Activated naive CD4-positive, alpha-beta T cell treated with Interleukin-2 at 50 U/mL for 16 hours (primary cell): ENCODE measurements around the gene CLCNKA.
"Not testable (repeated sequence)": the region's sequence is repeated elsewhere in the genome, so short reads cannot be mapped to it uniquely, and the experiment has no call there.

Source experiments
- DNase-seq: peaks from one replicate; pipeline ENCODE4 v3.0.0-alpha.2; 2020

CLCNKA gene

DNA sequence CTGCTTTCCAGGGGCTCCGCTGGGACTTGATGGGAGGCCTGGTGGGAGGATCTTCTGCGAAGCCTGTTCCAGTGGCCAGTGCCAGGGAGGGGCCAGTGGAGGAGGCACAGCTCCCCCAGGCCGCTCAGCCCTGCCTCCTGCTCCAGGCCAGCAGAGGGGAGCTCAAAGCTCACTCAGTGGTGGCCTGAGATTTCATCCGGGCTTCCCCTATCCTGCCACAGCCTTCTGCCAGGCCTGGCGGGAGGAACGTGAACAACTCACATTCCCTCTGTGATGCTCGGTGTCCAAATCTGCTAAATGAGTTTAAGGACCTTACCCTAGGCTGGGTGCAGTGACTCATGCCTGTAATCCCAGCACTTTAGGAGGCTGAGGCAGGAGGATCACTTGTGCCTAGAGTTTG lies 25.0 kb downstream of the CLCNKA start:
- DNase-seq, result no peak

DNA sequence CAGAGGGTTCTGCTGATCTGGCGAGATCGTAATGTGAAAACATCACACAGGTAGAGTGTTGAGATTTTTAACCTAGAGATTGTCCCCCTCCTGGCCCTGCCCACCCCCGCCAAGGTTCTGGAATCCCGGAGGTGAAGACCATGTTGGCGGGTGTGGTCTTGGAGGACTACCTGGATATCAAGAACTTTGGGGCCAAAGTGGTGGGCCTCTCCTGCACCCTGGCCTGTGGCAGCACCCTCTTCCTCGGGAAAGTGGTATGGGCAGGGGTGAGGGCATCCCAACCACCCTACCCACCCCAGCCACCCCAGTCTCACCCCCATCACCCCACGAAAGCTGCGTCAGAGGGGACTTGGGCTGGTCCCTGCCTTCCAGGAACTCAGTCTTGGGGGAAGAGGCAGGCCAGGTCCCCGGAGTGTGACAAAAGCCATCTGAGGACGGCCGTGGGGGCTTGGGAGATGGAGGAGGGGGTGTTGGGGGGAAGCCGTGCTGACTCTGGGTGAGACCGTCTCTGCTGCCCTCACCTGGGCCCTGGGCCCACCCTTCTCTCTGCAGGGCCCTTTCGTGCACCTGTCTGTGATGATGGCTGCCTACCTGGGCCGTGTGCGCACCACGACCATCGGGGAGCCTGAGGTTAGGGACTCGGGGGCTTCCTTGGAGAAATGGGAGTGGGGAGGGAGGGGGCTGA lies 26.1 kb downstream of the CLCNKA start:
- no peak for DNase-seq

DNA sequence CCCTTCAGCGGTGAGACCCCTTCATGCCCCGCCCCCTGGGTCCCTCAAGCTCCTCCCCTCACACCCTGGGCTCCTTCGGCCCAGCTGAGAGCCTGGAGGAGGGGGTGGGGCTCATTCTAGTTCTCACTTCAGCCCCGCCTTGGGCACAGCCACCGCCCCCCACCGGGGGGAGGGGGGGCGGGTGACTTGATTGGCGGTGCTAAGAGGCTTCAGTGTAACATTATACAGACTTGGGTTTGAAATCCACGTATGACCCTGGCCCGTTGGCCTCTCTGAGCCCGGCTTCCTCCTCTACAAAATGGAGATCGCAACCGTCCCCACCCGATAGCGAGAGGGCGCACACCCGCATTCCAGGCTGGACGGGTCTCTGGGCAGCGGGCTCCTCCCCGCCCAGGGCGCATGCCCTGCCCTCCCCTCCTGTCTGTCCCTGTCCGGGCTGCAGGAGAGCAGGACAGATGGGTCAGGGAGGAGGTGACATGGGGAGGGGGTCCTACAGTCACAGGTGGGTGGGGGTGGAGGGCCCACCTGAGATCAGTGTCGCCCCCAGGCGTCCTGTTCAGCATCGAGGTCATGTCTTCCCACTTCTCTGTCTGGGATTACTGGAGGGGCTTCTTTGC lies 26.8 kb downstream of the CLCNKA start:
- DNase-seq, result peak; percentile 11

DNA sequence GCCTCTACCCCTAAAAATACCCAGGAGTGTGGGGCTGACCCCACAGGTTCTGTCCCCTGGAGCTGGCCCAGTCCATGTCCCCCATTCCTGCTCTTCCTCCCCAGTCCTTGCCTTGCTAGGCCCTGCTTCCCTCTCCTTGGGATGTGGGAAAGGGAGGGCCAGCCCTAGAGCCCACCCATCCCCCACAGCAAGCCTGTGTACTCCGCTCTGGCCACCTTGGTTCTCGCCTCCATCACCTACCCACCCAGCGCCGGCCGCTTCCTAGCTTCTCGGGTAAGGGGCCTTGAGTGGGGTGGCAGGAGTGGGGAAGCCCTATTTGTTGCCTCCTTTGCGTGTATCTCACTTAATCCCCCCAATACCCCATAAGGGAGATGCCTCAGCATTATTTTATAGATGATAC lies 28.5 kb downstream of the CLCNKA start:
- DNase-seq, result no peak

DNA sequence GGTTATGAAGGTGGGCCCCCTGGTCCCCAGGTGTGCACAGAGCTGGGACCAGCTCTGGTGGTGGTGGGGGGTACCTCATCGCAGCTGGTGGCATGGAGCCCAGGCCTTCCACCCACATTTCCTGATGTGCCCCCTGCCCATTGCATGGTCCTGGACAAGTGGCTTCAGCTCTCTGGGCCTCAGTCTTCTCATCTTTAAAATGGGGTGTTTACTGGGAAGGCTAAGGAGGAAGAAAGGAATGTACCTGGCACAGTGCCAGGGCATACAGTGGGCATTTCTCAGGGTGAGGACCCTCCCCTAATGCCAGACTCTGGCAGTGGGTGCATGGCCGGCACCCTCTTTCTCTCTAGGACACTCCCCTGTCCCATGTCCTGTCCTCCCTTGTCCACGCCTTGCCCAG lies 29.2 kb downstream of the CLCNKA start:
- DNase-seq, result no peak

DNA sequence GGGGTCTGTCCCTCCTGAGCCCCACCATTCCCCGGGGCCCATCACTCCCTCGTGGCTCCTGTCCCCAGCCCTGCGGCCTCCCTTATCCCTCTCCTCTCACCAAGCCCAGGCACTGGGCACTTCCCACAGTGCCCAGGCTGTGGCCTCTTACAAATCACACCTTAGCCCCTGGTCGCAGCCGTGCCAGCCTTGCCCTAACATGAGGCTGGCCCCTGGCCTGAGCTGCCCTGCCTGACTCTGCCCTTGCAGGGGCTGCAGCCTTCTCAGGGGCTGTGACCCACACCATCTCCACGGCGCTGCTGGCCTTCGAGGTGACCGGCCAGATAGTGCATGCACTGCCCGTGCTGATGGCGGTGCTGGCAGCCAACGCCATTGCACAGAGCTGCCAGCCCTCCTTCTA lies 30.1 kb downstream of the CLCNKA start:
- DNase-seq, result not testable (repeated sequence)

DNA sequence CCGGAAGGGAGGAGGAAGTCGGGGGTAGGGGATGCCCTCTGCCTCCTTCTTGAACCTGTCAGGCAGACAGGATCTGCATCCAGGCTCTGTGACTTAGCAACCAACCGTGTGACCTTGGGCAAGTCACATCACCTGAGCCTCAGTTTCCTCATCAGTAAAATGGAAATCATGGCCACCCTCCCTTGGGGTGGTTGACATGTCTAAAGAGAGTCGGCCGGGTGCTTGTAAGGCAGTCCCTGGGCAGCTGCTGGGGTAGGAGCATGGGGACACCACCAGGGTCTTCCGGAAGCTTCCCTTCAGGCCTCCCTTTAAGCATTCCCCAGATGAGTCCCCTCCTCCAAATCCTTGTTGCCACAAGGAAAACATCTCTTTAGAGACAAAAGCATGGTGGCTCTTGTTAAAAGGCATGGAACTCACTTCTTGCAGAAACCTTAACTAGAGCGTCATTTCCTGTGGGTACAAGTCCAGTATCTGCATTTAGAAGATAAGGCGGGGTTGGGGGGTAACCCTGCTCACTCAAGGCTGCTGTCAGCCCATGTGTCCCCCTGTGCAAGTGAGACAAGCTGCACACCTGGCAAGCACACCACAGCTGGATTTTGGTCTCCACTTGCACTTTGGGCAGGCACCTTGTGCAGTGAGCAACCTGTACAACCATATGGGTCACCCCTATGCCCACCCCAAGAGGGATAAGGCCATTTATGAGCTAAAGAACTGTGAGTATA lies 32.1 kb downstream of the CLCNKA start:
- DNase-seq, result no peak

DNA sequence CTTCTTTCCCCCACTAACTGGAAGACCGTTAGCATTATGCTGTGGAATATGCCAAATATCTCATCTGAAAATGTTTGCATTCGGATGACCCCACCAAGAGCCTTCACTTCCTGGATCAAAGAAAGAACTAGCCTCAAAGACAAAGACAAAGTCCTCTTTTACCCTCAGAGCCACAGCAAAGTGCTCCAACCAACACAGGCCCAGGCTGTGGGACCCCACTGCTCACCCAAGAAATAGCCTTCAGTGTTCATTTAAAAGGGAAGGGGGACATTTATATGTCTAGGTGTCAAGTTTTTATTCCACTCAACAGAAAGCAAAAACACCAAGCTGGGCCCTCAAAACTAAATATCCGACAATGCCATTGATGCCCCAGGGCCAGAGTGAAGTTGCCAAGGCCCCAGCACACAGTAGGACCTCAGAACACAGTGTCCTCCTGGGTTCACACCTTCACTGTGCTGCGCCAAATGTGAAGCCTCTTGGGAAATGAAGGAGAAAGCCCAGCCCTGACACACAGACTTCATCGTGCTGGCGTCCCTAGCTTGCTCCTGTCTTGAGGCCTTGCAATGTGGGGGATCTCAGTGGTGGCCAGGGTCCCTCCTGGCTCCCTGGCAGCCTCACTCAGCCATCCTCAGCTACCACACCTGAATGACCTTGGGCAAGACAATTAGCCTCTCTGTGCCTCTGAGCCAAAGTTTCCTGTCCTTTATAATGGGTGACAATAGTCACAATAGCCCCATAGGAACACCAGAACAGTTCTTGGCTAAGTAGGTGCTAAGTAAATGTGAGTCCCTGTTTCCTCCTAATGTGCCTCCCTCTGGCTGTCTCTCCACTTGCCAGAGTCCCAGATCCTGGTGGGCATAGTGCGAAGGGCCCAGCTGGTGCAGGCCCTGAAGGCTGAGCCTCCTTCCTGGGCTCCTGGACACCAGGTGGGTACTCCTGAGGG lies 33.0 kb downstream of the CLCNKA start:
- DNase-seq, result no peak

DNA sequence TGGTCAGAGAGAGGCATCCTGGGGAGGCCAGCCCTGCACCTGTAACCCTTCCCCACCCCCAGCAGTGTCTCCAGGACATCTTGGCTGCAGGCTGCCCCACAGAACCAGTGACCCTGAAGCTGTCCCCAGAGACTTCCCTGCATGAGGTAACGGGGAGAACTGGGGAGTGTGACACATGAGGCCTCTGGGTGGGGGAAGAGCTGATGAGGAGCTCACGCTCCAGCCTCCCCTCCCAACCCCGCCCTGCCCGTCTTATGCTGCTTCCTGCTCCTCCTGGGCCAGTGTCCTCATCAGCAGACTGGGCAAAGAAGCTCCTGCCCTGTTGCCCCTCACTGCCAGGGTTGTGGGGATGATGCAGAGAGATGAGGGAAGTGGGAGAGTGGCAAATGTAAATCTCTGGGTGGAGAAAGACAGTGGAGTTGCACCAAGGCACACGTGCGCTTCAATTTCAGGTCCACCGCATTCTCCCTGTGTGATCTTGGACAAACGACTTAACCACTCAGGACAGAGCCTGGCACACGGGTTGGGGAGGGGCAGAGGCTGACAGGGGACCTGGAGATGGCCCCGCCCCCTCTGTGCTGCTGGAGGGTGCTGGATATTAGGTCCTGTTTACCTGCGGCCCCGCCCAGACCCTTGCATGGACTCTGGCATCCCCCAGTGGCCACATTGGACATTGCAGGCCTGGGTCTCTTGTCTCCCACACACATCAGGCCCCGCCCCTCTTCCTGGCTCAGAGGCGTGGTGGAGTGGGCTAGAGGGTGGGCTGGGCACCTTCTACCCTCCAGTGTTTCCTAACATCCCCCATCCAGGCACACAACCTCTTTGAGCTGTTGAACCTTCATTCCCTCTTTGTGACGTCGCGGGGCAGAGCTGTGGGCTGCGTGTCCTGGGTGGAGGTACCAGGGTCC lies 34.0 kb downstream of the CLCNKA start:
- DNase-seq, result peak; percentile 76

DNA sequence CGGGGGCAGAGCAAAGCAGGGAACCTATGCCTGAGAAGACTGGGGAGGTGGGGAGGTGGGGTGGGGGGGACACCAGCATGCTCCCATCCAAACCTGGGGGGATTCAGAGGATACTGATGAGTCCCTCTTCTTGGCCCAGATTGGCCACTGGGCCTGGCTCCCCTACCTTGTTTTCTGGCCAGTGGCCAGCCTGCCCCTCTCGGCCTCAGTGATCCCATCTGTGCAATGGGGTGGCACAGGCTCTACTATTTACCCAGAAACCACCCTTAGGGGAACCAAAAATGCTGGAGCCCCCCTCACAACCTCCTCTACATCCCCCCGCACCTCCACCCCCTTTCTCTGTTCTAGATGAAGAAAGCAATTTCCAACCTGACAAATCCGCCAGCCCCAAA lies 34.7 kb downstream of the CLCNKA start:
- not testable (repeated sequence) for DNase-seq

DNA sequence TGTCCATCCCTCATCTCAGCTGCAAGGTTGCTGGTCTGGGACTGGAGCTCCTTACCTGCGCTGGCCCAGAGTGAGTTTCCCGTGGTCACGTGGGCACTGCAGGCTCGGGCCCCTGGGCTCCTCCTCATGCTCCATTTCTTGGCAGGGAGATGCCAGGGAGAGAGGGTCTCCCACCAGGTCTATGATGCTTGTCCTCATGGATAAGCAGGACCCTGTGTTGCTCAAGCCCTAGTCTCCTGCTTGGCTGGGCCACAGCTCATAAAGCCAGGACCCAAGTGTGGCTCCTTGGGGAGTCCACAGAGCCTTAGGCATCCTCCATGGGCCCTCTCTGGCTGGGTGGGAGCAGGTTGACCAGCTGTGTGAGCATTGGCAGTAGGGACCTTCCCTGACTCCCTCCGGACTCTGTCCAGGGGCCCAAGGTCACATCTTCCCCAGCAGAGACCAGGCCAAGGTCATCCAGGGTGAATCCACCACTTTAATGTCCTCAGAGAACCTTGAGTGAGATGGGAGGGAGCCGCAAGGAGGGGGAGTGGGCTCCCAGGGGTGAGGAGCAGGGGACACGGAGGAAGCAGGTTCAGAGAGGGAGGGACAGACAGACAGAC lies 35.6 kb downstream of the CLCNKA start:
- not testable (repeated sequence) for DNase-seq

DNA sequence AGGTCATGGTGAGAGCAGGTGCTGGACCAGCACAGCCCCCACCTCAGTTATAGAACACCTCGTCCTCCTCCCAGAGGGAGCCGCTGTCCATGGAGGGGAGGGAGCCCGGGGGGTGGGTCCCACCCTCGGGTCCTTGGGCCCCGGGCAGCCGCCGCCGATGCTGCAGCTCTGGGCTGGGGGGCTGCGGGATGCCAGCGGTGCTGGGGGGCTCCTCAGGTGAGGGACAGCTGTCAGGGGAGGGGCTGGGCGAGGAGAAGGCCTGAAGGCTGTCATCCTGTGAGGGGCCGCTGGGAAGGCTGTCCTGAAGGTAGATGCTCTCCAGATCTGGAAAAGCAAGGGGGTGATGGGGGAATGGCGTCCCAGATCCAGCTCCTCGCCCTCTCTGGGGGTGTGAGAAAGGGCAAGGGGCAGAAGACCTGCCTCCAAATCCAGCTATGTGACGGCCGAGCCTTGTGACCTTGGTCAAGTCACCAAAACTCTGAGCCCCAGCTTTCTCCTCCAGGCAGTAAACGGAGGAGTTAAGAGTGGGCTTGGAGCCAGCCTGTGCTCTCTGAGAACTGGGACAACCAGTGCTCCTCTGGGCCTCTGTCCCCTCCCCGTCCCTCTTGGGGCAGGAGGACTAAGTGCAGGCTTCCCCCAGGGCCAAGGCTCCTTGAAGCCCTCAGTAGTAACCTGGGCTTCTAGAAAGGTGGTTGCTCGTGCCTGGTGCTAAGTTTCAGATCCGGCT lies 36.7 kb downstream of the CLCNKA start:
- not testable (repeated sequence) for DNase-seq

DNA sequence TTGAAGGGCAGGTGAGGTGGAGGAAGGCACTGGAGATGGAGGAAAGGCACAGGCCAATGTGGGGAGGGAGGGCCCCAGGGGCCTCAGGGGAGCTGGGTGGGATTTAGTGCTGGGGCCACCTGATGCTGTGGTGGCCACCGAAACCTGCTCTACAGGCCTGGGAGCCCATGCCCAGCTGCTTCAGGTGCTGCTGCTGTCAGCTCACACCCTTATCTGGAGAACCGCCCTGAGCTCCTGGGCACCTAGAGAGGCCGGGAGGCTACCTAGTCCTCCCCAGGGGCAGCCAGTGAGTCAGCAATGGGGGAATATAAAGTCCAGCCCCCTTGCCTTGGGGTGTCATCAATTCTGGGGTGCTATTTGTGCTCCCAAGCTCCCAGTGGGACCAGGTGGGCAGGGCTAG lies 39.4 kb downstream of the CLCNKA start:
- no peak for DNase-seq

DNA sequence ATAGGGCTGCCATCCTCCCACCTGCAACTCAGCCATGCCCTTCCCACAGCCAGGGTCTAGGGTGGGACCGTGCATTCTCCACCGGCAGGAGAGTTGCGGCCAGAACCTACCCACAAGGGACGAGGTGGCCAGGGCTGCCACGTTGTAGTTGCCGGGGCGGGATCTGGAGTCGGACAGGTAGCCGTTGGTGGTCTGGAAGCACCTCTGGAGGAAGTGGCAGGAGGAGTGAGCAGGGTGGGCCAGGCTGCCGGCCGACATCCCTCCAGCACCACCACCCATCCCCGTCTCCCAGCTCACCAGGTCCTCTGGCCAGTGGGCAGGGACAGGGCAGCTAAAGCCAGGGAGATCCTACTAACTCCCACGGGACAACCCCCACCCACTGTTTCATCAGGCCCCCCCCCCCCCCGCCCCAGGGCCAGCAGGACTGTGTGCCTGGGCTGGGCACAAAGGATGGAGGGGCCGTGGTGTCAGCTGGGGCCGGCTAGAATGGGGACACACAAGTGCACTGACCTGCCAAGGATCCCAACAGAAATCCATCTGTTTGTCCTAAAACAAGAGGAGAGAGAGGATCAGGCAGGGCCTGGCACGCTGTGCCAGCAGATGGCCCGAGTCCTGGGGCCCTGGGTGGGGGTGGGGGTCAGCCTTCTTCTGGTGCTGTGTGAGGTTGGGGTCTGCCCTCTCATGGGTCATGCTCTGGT lies 40.3 kb downstream of the CLCNKA start:
- not testable (repeated sequence) for DNase-seq

DNA sequence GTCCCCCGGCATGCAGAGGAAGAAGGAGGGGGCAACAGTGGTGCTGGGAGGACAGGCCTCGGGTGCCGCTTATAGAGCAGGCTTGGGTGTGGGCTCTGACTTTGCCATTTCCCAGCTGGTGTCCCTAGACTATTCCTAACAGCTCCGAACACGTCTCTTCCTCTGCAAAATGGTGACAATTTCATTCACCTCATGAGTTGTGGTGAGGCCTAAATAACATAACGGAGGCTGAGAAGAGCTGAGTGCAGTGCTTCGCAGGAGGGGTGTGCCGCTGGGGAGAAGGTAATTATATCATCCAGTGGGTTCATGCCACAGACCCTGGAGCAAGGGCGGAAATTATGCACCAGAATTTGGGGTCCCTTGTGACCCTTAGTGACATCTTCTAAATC lies 40.8 kb downstream of the CLCNKA start:
- DNase-seq, result not testable (repeated sequence)

DNA sequence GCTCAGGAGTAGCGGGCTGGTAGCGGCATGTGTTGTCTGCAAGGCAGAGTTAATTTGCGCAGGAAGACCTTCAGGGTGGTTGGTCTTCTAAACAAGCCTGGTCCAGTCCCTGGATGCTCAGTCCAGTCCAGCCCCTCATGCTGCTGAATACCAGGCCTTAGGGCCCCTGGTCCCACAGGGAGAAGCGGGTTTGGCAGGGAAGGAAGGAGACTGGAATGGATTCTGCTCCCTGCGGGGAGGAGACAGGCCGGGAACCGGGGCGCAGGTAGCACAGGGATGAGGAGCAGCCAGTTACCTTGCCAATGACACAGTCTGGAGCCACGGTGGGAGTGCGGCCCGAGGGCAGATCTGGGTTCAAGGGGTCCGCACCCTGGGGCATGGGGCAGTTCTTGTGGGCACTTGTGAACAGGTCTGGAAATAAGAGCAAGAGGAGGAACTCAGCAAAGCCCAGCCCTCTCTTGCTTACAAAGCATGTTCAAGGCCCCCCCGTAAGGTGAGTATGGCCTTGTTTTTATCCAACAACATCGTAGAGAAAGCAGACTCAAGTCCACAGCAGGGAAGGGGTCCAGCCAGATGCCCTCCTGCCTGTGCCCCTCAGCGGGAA lies 41.5 kb downstream of the CLCNKA start:
- DNase-seq, result no peak

DNA sequence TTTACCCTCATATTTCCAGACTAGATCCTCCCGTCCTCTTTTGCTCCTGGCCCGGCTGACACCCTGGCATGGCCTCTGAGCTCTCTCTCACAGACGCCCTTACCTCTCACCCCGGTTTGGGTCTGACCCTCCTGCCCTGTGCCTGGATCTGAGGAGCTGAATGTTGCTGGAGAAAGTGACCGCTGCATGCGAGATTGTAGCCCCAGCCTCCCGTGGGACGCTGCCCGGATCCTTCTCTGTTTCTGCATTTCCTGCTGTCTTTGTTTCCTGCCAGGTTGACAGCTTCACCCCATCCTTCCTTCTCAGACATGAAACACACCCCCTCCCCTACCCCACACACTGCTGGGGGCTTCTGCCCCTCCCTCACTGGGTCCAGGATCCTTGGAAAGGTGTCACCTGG lies 42.1 kb downstream of the CLCNKA start:
- no peak for DNase-seq

DNA sequence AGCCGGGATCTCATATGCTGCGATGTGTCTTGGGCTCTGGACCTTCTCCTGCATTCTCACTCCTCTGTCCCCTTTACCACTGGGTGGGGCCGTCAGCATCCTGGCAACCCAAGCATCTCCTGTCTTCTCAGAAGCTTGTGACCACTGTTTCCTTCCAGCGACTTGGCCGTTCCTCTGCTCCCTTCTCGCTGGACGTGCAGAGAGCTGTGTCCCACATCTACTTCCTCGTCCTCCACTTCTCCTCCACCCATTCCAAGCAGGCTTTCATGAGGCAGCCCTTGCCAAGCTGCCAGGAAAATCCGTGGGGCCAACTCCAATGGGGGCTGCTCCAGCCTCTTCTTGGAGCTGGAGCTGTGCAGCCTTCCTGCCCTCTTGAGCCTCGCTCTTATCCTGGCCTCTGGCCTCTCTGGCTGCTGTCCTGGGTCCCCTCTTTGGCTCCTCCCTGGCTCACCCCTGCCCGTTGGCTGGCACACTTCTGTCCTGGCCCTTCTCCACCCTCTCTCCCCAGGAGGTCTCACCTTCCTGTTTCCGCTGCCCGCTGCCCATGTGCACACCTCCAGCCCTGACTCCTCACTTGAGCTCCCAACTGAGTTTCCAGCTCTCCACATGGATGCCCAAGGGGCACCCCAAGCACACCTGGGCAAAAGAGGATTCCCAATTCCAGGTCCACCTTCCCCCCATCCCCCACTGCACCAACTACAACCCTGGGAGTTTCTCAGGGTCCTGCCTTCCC lies 42.9 kb downstream of the CLCNKA start:
- DNase-seq, result no peak

DNA sequence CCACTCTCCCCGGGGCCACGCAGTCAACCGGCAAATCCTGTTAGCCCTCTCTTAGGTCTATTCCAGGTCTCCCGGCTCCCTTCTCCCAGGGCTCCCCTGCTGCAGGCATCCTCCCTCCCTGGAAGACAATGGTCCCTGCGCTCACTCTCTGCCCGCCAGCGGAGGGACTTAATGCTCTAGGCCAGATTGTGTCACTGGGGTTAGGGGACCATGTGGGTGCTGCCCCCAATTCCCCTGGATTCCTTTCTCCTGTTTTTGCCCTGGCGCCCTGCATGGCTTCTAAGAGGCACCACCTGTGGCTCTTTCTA lies 43.4 kb downstream of the CLCNKA start:
- no peak for DNase-seq
